ENCODE measurements around the gene HTR7.
"Not testable (repeated sequence)": the region's sequence is repeated elsewhere in the genome, so short reads cannot be mapped to it uniquely, and the experiment has no call there.

Gene HTR7

GRCh38 chr10:90856964-90857634 is 740 bp downstream of the HTR7 start:
- DNase-seq = no peak

DNA sequence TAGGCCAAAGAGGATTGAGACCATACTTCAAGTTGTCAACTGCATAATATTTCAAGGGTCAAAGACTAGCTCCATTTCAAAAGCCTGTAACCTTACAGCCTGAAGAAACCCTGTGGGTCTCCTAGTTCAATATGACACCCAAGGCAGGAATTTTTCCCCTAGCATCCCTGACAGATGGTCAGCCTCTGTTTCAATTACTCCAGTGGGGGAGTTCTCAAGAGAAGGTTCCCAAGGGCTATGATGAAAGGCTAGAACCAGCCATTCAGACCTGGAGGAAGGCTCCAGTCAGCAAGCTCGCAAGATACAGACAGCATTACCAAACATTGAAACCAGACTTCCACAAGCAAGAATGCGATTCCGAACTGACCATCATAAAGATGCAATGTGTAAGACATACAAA is 1.6 kb downstream of the HTR7 start:
- DNase-seq = no peak

- DNase-seq = no peak
Measured at GRCh38 chr10:90855126-90855525, 2.7 kb downstream of the HTR7 start.

GRCh38 chr10:90849956-90850749 is 7.7 kb downstream of the HTR7 start:
- DNase-seq = no peak

DNA sequence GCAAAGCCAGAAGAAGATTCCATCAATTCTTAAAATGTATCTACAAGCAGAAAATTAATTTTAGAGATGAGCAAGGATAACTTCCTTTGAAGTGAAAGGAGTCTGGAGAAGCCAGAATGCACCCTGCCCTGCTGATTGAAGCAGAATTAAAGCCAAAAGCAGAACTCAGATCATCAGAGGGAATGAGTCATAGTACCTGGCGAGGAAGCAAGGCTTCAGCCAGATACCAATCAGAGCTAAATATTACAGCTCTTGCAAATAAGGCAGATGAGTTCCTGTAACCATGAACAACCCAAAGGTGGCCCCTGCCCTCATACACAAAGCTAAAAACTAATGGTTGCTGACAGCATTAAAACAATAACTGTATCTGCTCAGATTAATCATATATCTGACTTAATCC is 10.4 kb downstream of the HTR7 start:
- DNase-seq = no peak

GRCh38 chr10:90846746-90847145 is 11.1 kb downstream of the HTR7 start:
- DNase-seq = no peak

GRCh38 chr10:90845726-90846125 is 12.1 kb downstream of the HTR7 start:
- no peak for DNase-seq

DNA sequence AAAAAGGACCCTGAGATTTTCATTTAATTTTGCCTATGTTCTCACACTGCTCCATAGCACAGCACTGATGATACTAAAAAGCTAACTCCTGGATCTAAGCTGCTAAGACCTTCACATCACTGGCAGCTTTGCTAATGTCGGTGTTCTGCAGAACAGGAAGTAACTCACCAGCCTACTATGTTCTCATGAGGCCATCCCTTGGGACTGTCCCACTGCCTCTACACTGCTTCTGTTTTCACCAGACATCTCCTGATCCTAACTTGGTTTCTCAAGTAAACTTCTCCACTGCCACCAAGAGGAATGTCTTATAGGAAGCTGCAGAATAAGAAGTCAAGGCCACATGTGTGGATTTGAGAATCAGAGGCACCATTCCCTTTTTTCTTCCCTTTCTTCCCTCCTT is 15.1 kb downstream of the HTR7 start:
- DNase-seq = no peak

DNA sequence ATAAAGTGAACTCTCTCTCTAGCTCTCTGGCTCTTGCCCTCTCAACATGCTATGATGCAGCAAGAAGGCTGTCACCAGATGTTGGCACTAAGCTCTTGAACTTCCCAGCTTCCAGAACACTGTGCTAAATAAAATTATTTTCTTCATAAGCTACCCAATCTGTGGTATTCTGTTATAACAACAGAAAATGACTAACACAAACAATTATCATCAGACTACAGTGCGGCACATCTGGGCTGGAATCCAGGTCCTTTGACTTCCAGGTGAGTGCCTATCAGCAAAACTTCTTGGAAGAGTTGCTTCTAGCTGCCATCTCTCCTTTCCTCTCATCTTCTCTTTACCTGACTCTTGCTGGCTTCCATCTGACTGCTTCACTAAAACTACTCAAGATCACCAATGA is 20.4 kb downstream of the HTR7 start:
- no peak for DNase-seq

DNA sequence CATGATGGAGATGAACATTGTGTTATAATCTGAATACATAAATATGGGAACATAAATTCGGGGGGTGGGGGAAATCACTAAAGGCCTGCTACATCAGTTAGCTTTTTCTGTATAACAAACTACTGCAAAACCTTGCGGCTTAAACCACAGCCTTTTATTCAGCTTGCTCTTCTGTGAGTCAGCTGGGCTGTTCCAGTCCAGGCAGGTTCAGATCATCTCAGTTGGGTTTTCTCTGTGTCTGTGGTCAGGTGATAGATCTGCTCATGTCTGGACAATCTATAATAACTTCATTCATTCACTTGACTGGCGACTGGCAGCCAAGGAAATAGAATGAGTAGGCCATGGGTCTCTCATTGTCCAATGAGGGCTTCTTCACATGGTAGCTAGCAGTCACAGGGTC is 23.5 kb downstream of the HTR7 start:
- DNase-seq = no peak

- DNase-seq = no peak
Measured at GRCh38 chr10:90832111-90832510, 25.7 kb downstream of the HTR7 start.

DNA sequence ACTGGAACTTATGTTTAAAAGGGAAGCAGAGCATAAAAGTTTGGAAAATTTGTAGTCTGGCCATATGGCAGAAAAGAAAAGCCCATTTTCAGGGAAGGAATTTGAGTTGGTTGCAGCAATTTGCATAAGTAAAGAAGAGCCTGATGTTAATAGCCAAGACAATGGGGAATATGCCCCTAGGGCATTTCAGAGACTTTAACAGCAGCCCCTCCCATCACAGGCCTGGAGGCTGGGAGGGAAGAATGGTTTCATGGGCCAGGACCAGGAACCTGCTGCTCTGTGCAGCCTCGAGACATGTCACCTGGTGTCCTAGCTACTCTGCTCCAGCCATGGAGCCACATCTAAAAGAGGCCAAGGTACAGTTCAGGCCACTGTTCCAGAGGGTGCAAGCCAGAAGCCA is 35.3 kb downstream of the HTR7 start:
- DNase-seq = no peak

DNA sequence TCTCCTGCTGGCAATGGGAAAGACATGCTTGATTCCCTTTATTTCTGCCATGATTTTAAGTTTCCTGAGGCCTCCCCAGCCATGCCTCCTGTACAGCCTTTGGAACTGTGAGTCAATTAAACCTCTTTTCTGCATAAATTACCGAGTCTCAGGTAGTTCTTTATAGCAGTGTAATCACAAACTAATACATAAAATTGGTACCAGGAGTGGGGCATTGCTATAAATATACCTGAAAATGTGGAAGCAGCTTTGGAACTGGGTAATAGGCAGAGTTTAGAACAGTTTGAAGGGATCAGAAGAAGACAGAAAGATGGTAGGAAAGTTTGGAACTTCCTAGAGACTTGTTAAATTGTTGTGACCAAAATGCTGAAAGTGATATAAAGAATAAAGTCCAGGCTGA is 36.0 kb downstream of the HTR7 start:
- DNase-seq = not testable (repeated sequence)

GRCh38 chr10:90819911-90820310 is 37.9 kb downstream of the HTR7 start:
- DNase-seq = no peak

GRCh38 chr10:90818736-90819135 is 39.1 kb downstream of the HTR7 start:
- DNase-seq = no peak

GRCh38 chr10:90817128-90817889 is 40.5 kb downstream of the HTR7 start:
- no peak for DNase-seq

- no peak for DNase-seq
Measured at GRCh38 chr10:90816466-90816865, 41.4 kb downstream of the HTR7 start.

- no peak for DNase-seq
Measured at GRCh38 chr10:90813594-90814365, 44.1 kb downstream of the HTR7 start.

DNA sequence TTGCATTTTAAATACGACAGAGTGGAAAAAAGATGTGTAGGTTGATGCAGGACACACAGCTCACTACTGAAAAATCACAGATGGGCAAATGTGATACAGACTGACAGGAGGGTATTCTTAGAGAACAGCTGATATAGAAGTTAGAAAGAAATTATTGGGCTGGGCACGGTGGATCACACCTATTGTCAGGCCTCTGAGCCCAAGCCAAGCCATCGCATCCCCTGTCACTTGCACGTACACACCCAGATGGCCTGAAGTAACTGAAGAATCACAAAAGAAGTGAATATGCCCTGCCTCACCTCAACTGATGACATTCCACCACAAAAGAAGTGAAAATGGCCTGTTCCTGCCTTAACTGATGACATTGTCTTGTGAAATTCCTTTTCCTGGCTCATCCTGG is 50.7 kb downstream of the HTR7 start:
- not testable (repeated sequence) for DNase-seq

DNA sequence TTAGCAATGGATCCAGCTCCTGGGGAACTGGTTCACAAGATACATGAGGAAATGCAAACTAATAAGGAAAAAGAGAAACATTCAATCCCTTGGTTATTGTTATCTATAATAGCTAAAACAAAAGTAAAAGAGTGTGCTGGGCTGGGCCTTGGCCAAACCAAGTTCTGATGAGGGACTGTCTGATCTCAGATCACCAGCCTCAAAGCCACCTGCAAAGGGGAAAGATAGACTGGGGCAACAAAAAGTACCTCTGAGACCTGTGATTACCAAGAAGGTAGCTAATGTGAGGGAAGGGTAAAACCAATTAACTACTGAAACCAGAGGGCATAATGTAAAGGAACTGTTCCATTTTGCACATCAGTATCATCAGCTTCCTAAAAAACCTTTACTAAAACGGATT is 51.2 kb downstream of the HTR7 start:
- no peak for DNase-seq

DNA sequence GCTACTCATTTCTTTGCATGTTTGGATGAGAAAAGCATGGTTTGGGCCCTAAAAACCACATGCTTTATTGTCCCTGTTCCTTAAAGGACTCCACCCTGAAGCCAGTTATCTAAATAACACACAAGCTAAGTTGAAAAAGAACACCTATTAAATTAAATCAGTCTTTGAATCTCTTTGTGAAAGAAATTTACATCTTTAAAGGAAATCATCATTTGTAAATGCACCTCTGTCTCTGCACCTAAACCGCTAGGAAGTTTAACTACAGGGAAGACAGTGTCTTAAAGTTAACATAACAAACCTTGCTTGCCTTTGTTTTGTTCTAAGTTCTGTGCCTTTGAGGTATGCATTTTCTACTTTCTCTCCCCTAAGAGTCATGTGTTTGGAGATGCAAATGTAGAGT is 52.6 kb downstream of the HTR7 start:
- DNase-seq = no peak

GRCh38 chr10:90804354-90804753 is 53.5 kb downstream of the HTR7 start:
- DNase-seq = no peak

GRCh38 chr10:90801608-90802007 is 56.2 kb downstream of the HTR7 start:
- DNase-seq = no peak
